K562 (cell line): Measurements from ENCODE around the gene EYA2. TPM values are rescaled to one million over a fixed set of nuclear protein-coding genes. Genes with fewer than 3 reads are reported as not detected.

ENCODE experiments used
- ATAC-seq: fragments of 200-7000 bp; cut with Tn5 transposase; 3 replicates; pipeline ENCODE4 v1.9.1; 2020; ENCODE audit warnings: moderate library complexity
- BruUV-seq: library from RNA; stranded (reverse); fragments of 400-500 nt; replicated peaks from 2 replicates; lab custom pipeline; 2021; lab: Mats Ljungman, UMichigan
- CTCF ChIA-PET: fragments of 300-600 bp; formaldehyde crosslinking; extraction: SDS; loops from one replicate; lab custom pipeline; 2021; ENCODE audit warnings: low intra/inter-chr PET ratio; lab: Yijun Ruan, JAX
- POLR2A ChIA-PET: fragments of 300-600, 350-650 bp; sonication (Branson Sonifier 250); formaldehyde crosslinking; extraction: SDS; loops from one replicate; lab custom pipeline; 2021; ENCODE audit warnings: antibody characterized with exemption, inconsistent platforms; lab: Yijun Ruan, JAX
- DNase-seq, 4 experiments: peaks; one replicate each; pipeline versions ENCODE4 v3.0.0 to v3.0.0-alpha.2; 2011 to 2018; ENCODE audit warnings: low spot score in 3 of 4, mixed read lengths in 3 of 4; ENCODE audit errors: extremely low read depth in 1 of 4
- FAIRE-seq: peaks from 2 replicates; lab custom pipeline; 2011; peaks lifted over from hg19 to GRCh38; lab: Jason Lieb, UNC
- H2AFZ ChIP-seq: 2 replicates; pipeline ENCODE4 v1.6.0; 2011; ENCODE audit warnings: low read depth, low read length, control low read depth, inconsistent platforms
- H3K27ac ChIP-seq: fragments of 200-600 bp; 3 replicates; pipeline ENCODE4 v1.8.0; 2011; ENCODE audit warnings: low read depth, mild to moderate bottlenecking, control low read depth, inconsistent platforms, low read length, moderate library complexity, mixed read lengths; ENCODE audit errors: extremely low read depth
- H3K27me3 ChIP-seq, 2 experiments: fragments of 300-600 bp in 1 of 2; 2 replicates in 1 of 2; 3 replicates in 1 of 2; pipeline versions ENCODE4 v1.6.0 to v1.8.0; 2011; ENCODE audit warnings: inconsistent platforms in 2 of 2, low read length in 2 of 2, mild to moderate bottlenecking in 1 of 2, mixed read lengths in 1 of 2, moderate library complexity in 1 of 2; ENCODE audit not compliant: control insufficient read depth in 2 of 2, insufficient read depth in 2 of 2
- H3K36me3 ChIP-seq: fragments of 300-600 bp; 3 replicates; pipeline ENCODE4 v1.8.0; 2011; ENCODE audit warnings: mild to moderate bottlenecking, low read length, inconsistent platforms; ENCODE audit not compliant: control insufficient read depth, insufficient read depth
- H3K4me1 ChIP-seq, 2 experiments: fragments of 200-600 bp in 1 of 2; replicated peaks in 1 of 2; 2 replicates in 1 of 2; 3 replicates in 1 of 2; pipeline versions ENCODE4 v1.5.1 to v1.8.0; 2011; ENCODE audit warnings: inconsistent platforms in 2 of 2, low read length in 2 of 2, mild to moderate bottlenecking in 1 of 2, mixed read lengths in 1 of 2, moderate library complexity in 1 of 2; ENCODE audit not compliant: control insufficient read depth in 2 of 2, insufficient read depth in 2 of 2
- H3K4me2 ChIP-seq: 2 replicates; pipeline ENCODE4 v1.6.1; 2011; ENCODE audit warnings: low read length, control low read depth, inconsistent platforms, mixed read lengths; ENCODE audit not compliant: insufficient read depth
- H3K4me3 ChIP-seq: fragments of 200-600 bp; sonication (generic), shearing (Covaris generic); 2 replicates; pipeline ENCODE4 v1.5.1; 2016; ENCODE audit warnings: control low read depth, inconsistent platforms
- H3K79me2 ChIP-seq: fragments of 200-600 bp; 3 replicates; pipeline ENCODE4 v1.8.0; 2011; ENCODE audit warnings: low read length, inconsistent platforms; ENCODE audit not compliant: control insufficient read depth, insufficient read depth
- H3K9ac ChIP-seq, 2 experiments: 2 replicates each; pipeline versions ENCODE4 v1.6.0 to v1.6.1; 2011; ENCODE audit warnings: low read depth in 2 of 2, low read length in 2 of 2, control low read depth in 1 of 2, inconsistent platforms in 1 of 2, mild to moderate bottlenecking in 1 of 2, mixed read lengths in 1 of 2; ENCODE audit not compliant: insufficient read depth in 1 of 2
- H3K9me1 ChIP-seq: one replicate; pipeline ENCODE4 v1.6.0; 2011; ENCODE audit warnings: inconsistent platforms, mild to moderate bottlenecking, low read length, moderate library complexity; ENCODE audit not compliant: control insufficient read depth, insufficient read depth
- H3K9me3 ChIP-seq: replicated peaks from 2 replicates; pipeline ENCODE4 v1.5.1; 2011; ENCODE audit warnings: low read depth, low read length, inconsistent platforms; ENCODE audit not compliant: control insufficient read depth, insufficient read depth
- H4K20me1 ChIP-seq: replicated peaks from 2 replicates; pipeline ENCODE4 v1.6.1; 2011; ENCODE audit warnings: low read length, inconsistent platforms, mixed read lengths; ENCODE audit not compliant: control insufficient read depth, insufficient read depth
- NR0B1 ChIP-seq: fragments of 450-650 bp; IDR thresholded peaks from one replicate; pipeline ENCODE4 v1.6.1; 2018; ENCODE audit warnings: mild to moderate bottlenecking, moderate library complexity; ENCODE audit not compliant: partially characterized antibody
- RBM15 ChIP-seq: fragments of 200-400 bp; formaldehyde crosslinking; IDR thresholded peaks from 2 replicates; pipeline ENCODE4 v1.6.1; 2018; ENCODE audit warnings: mild to moderate bottlenecking, low read length, moderate library complexity; ENCODE audit not compliant: insufficient read depth
- ZBED1 ChIP-seq: IDR thresholded peaks from 2 replicates; pipeline ENCODE4 v1.6.1; 2014
- ZNF436 ChIP-seq: fragments of 250-450, 450-650 bp; sonication (Bioruptor Pico); formaldehyde crosslinking; IDR thresholded peaks from 2 replicates; pipeline ENCODE4 v1.7.0; 2020; ENCODE audit warnings: mild to moderate bottlenecking
- WGBS: fragments of 100-300 bp; shearing (Covaris generic); methylation state at CpG from one replicate; pipeline ENCODE4 v1.1.6; 2016; ENCODE audit warnings: low coverage, mixed read lengths; ENCODE audit not compliant: insufficient coverage; ENCODE audit errors: missing lambda C conversion rate; 5-methylcytosine and 5-hydroxymethylcytosine counted together
- in situ Hi-C: fragments of 300-500 bp; cut with MboI; formaldehyde crosslinking; loops from 4 replicates; pipeline ENCODE4 v1.15.0; 2018; ENCODE audit warnings: inconsistent platforms, mixed read lengths
- intact Hi-C: fragments of 100-400 bp; cut with micrococcal nuclease; formaldehyde crosslinking; loops from 2 replicates; pipeline ENCODE4 v1.14.2; 2022
- polyA plus RNA-seq, 8 experiments: library from polyadenylated mRNA; depleted of rRNA in 4 of 8; stranded (reverse) in 5 of 8; unstranded in 3 of 8; fragments of >200 nt; fragmentation: Nextera tagmentation in 2 of 8; fragmentation: Illumina TruSeq in 1 of 8; extraction: Ambion mirVana in 2 of 8; extraction: Trizol in 1 of 8; gene quantifications; 2 replicates each; pipeline versions ENCODE4 v1.2.1 to v1.2.3, GENCODE V29; 2011 to 2014; ENCODE audit warnings: inconsistent platforms in 1 of 8, missing spikeins in 1 of 8
- total RNA-seq, 7 experiments: library from RNA; depleted of rRNA in 6 of 7; stranded (reverse); fragments of >200 nt in 6 of 7; fragmentation: Illumina TruSeq in 2 of 7; extraction: Trizol in 2 of 7; gene quantifications; 2 replicates each; pipeline versions ENCODE4 v1.2.1 to v1.2.3, GENCODE V29; 2011 to 2021; ENCODE audit warnings: low replicate concordance in 1 of 7

Gene EYA2
- total and polyA plus RNA-seq, 9 of the 15 experiments (the other 6 are each of a cell fraction or from before 2014, with no cell fraction given) = 0.03 TPM; not detected in 8

GRCh38 chr20:46853926-46854325 is 40.7 kb upstream of the EYA2 start:
- no peak overlapping the region for H3K27ac ChIP-seq
- no TSS peak for BruUV-seq
- peaks cover 6 to 9% of the 10 kb centered on the region in 2 experiments; a peak in 4 of 5 replicates for H3K27me3 ChIP-seq
- no peak overlapping the region for H2AFZ ChIP-seq
- intact Hi-C loops = no loop called here
- in situ Hi-C loops = no loop called here
- WGBS = 2% methylated on average over 10 of the region's 10 CpGs
- no peaks in the 10 kb centered on the region for H3K36me3 ChIP-seq
- FAIRE-seq = no peak
- H3K4me1 ChIP-seq = no peaks in the 10 kb centered on the region
- H3K9ac ChIP-seq = no peak overlapping the region
- ATAC-seq = no peak
- no peak overlapping the region for H3K4me2 ChIP-seq
- no peak for TF ChIP-seq ZBED1
- no peak for TF ChIP-seq RBM15
- no peak for TF ChIP-seq ZNF436 (CRISPR knock-in tag)
- no peak for TF ChIP-seq NR0B1
- DNase-seq = no peak
- no peaks in the 10 kb centered on the region for H3K79me2 ChIP-seq
- no peak overlapping the region for H3K4me3 ChIP-seq
- H3K9me3 ChIP-seq = no peaks in the 10 kb centered on the region
- H3K9me1 ChIP-seq = no peaks in the 10 kb centered on the region
- ChIA-PET POLR2A (no interaction called here), CTCF (no interaction called here)
- H4K20me1 ChIP-seq = no peaks in the 10 kb centered on the region
